Liver (tissue), 3 donors: ENCODE measurements around the gene NKRF.

Experiments used
- FOXA1 ChIP-seq: IDR thresholded peaks from 2 replicates; pipeline ENCODE4 v1.6.1; 2016; ENCODE audit warnings: antibody characterized with exemption
- GABPA ChIP-seq, 2 donors: IDR thresholded peaks in 1 of 2; conservative IDR thresholded peaks in 1 of 2; 2 replicates each; pipeline ENCODE4 v1.6.1; 2016; ENCODE audit warnings: antibody characterized with exemption in 2 of 2, mild to moderate bottlenecking in 1 of 2, moderate library complexity in 1 of 2
- RAD21 ChIP-seq, 2 donors: IDR thresholded peaks; 2 replicates each; pipeline ENCODE4 v1.6.1; 2016; ENCODE audit warnings: antibody characterized with exemption in 2 of 2, mild to moderate bottlenecking in 2 of 2
- RXRA ChIP-seq, 2 donors: IDR thresholded peaks; 2 replicates each; pipeline ENCODE4 v1.6.1; 2017 to 2018; ENCODE audit warnings: antibody characterized with exemption in 2 of 2, mild to moderate bottlenecking in 1 of 2
- SP1 ChIP-seq: IDR thresholded peaks from 2 replicates; pipeline ENCODE4 v1.6.1; 2018; ENCODE audit warnings: antibody characterized with exemption, mild to moderate bottlenecking
- TAF1 ChIP-seq: conservative IDR thresholded peaks from 2 replicates; pipeline ENCODE4 v1.6.1; 2016; ENCODE audit warnings: antibody characterized with exemption, mild to moderate bottlenecking
- YY1 ChIP-seq: IDR thresholded peaks from 2 replicates; pipeline ENCODE4 v1.6.1; 2016; ENCODE audit warnings: antibody characterized with exemption, mild to moderate bottlenecking
- TF ChIP-seq, protein P1 (sequence below): fragments of 150-350 bp; IDR thresholded peaks from 2 replicates; pipeline ENCODE4 v1.5.1; 2017; ENCODE audit warnings: improper control_type of control experiment, low read depth, low read length; ENCODE audit not compliant: missing input control
- TF ChIP-seq, protein P2 (sequence below): IDR thresholded peaks from 2 replicates; pipeline ENCODE4 v1.6.1; 2016; ENCODE audit warnings: antibody characterized with exemption
- TF ChIP-seq, protein P3 (sequence below): IDR thresholded peaks from 2 replicates; pipeline ENCODE4 v1.6.1; 2016; ENCODE audit warnings: antibody characterized with exemption, mild to moderate bottlenecking
- TF ChIP-seq, protein P4 (sequence below): IDR thresholded peaks from 2 replicates; pipeline ENCODE4 v1.6.1; 2016; ENCODE audit warnings: antibody characterized with exemption
- donor health status: healthy.
- donor health status: healthy.

DNA sequence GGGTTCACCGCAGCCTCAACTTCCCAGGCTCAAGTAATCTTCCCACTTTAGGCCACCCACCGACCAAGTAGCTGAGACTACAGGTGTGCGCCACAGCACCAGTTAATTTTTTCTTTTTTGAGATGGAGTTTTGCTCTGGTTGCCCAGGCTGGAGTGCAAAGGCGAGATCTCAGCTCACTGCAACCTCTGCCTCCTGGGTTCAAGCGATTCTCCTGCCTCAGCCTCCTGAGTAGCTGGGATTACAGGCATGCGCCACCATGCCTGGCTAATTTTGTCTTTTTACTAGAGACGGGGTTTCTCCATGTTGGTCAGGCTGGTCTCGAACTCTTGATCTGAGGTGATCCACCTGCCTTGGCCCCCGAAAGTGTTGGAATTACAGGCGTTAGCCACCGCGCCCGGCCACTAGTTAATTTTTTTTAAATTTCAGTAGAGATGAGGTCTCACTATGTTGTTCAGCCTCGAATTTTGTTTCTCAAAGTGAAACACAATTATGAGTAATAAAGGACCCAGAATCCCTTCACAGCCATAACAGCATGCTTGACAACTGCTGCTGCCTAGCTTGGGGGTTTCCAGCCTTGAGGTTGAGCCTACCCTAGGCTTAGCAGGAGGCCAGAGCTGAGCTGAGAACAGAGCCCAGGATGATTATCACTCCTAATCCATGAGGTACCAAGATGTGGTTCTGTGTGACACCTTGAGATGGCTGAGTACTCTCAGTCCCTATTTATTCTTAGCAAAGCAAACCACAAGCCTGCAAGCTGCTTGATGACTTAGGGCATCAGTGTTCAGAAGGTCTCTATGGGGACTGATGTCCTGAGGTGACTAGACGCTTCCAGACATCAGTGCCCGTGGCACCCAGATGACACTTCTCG is 41.6 kb upstream of the NKRF start:
- TF ChIP-seq, protein P1, sequence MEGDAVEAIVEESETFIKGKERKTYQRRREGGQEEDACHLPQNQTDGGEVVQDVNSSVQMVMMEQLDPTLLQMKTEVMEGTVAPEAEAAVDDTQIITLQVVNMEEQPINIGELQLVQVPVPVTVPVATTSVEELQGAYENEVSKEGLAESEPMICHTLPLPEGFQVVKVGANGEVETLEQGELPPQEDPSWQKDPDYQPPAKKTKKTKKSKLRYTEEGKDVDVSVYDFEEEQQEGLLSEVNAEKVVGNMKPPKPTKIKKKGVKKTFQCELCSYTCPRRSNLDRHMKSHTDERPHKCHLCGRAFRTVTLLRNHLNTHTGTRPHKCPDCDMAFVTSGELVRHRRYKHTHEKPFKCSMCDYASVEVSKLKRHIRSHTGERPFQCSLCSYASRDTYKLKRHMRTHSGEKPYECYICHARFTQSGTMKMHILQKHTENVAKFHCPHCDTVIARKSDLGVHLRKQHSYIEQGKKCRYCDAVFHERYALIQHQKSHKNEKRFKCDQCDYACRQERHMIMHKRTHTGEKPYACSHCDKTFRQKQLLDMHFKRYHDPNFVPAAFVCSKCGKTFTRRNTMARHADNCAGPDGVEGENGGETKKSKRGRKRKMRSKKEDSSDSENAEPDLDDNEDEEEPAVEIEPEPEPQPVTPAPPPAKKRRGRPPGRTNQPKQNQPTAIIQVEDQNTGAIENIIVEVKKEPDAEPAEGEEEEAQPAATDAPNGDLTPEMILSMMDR, result no peak
- no peak for TF ChIP-seq FOXA1
- TF ChIP-seq, protein P2, sequence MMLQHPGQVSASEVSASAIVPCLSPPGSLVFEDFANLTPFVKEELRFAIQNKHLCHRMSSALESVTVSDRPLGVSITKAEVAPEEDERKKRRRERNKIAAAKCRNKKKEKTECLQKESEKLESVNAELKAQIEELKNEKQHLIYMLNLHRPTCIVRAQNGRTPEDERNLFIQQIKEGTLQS, result no peak
- no peak for TF ChIP-seq YY1
- TF ChIP-seq RAD21 (IDR thresholded peaks at IDR 0.05), result no peak
- no peak for TF ChIP-seq SP1
- no peak for TF ChIP-seq TAF1
- TF ChIP-seq, protein P3, sequence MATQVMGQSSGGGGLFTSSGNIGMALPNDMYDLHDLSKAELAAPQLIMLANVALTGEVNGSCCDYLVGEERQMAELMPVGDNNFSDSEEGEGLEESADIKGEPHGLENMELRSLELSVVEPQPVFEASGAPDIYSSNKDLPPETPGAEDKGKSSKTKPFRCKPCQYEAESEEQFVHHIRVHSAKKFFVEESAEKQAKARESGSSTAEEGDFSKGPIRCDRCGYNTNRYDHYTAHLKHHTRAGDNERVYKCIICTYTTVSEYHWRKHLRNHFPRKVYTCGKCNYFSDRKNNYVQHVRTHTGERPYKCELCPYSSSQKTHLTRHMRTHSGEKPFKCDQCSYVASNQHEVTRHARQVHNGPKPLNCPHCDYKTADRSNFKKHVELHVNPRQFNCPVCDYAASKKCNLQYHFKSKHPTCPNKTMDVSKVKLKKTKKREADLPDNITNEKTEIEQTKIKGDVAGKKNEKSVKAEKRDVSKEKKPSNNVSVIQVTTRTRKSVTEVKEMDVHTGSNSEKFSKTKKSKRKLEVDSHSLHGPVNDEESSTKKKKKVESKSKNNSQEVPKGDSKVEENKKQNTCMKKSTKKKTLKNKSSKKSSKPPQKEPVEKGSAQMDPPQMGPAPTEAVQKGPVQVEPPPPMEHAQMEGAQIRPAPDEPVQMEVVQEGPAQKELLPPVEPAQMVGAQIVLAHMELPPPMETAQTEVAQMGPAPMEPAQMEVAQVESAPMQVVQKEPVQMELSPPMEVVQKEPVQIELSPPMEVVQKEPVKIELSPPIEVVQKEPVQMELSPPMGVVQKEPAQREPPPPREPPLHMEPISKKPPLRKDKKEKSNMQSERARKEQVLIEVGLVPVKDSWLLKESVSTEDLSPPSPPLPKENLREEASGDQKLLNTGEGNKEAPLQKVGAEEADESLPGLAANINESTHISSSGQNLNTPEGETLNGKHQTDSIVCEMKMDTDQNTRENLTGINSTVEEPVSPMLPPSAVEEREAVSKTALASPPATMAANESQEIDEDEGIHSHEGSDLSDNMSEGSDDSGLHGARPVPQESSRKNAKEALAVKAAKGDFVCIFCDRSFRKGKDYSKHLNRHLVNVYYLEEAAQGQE, result no peak
- TF ChIP-seq, protein P4, sequence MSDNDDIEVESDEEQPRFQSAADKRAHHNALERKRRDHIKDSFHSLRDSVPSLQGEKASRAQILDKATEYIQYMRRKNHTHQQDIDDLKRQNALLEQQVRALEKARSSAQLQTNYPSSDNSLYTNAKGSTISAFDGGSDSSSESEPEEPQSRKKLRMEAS, result no peak
- no peak for TF ChIP-seq GABPA (IDR thresholded peaks at IDR 0.05 in 1 of 2, conservative IDR thresholded peaks at IDR 0.05 in 1 of 2)
- TF ChIP-seq RXRA (IDR thresholded peaks at IDR 0.05), result no peak
